ENCODE data around the gene ZMYND11. TPM values are rescaled to one million over a fixed set of nuclear protein-coding genes. Genes with fewer than 3 reads are reported as not detected.

ZMYND11 gene
- total and polyA plus RNA-seq, 2 donors (not counting 1 experiment from before 2014, with no cell fraction given) = 17.3 to 50.1 TPM

DNA sequence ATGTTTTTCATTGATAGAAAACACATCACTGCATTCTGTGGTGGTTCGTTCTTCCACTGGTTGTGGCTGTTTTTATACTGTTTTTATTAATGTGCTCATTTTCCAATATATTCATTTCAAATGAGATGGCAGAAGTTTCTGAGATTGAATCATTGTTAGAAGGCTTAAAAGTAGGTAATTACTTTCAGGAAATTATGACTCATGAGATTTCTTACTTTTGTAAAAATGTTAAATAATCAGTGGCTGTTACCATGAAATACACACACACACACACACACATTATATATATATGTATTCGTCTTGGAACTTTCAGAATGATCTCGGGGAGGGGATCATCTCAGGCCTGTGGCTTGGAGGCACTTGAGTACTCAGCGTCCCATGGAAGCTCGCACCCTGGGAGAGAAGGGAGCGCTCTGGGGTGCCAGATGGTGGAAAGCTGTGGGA, 66.1 kb downstream of the ZMYND11 start:
- no peak overlapping the region for H3K27ac Mint-ChIP-seq

DNA sequence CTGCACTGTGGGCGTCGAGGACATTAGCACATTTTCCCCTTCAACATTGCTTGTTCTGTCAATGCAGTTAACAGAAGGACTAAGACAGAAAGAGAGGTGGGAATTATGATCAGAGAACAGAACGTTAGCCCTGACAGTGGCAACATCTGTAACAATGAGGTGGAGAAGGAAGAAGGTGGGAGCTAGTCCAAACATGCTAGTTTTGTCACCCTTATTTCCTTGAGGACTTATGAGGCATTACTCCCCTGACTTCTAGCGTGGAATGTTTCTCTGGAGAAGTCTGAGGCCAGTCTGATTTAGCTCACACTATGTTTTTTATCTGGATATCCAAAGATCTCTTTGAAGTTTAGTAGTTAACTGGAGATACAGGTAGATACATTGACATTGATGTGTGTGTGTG, 73.4 kb downstream of the ZMYND11 start:
- Histone ChIP-seq H3K27me3 (replicated peaks in 1 of 4; ENCODE audit: control extremely low read depth in 1 of 4, control insufficient read depth in 3 of 4, insufficient read depth in 4 of 4, low read length in 3 of 4) (no peaks in the 10 kb centered on the region), H3K4me2 (replicated peaks; ENCODE audit: low read depth, low read length, poor library complexity, severe bottlenecking) (no peak overlapping the region), H3K79me2 (ENCODE audit: control insufficient read depth, insufficient read depth, low read length) (peaks cover 7% of the 10 kb centered on the region), H4K20me1 (ENCODE audit: control insufficient read depth, insufficient read depth, low read length, poor library complexity, severe bottlenecking) (peaks cover 6% of the 10 kb centered on the region), H3K4me1 (ENCODE audit: control insufficient read depth in 2 of 2, insufficient read depth in 2 of 2, low read length in 2 of 2) (no peaks in the 10 kb centered on the region), H3K36me3 (replicated peaks in 1 of 2; ENCODE audit: control extremely low read depth in 1 of 2, control insufficient read depth in 1 of 2, extremely low read depth in 1 of 2, insufficient read depth in 2 of 2, low read length in 1 of 2) (peaks cover 3 to 11% of the 10 kb centered on the region in 2 experiments), H3K9me3 (ENCODE audit: control extremely low read depth in 1 of 3, control insufficient read depth in 2 of 3, insufficient read depth in 1 of 3, low read length in 2 of 3) (no peaks in the 10 kb centered on the region), H3K27ac (ENCODE audit: low read length in 2 of 2) (no peak overlapping the region), H3K9ac (ENCODE audit: low read length) (no peak overlapping the region), H3K4me3 (ENCODE audit: control extremely low read depth in 1 of 5, extremely low read depth in 1 of 5, insufficient read depth in 1 of 5, low read depth in 2 of 5, low read length in 4 of 5) (no peak overlapping the region), H2AFZ (ENCODE audit: insufficient read depth, low read depth, low read length, poor library complexity, severe bottlenecking) (no peak overlapping the region)
- Mint-ChIP-seq H3K27me3 (no peaks in the 10 kb centered on the region), H3K4me3 (no peak overlapping the region), H3K27ac (no peak overlapping the region), H3K4me1 (no peaks in the 10 kb centered on the region), H3K9me3 (ENCODE audit: insufficient read depth) (no peaks in the 10 kb centered on the region)
- 100% methylated on average over 1 of the region's 4 CpGs for WGBS (ENCODE audit: insufficient coverage)
- ATAC-seq (ENCODE audit: low read depth) = no peak
- TF ChIP-seq EZH2 (IDR thresholded peaks at IDR 0.05; ENCODE audit: borderline replicate concordance, insufficient read depth, low read depth, low read length, poor library complexity, severe bottlenecking) = no peak
- TF ChIP-seq, protein P1, sequence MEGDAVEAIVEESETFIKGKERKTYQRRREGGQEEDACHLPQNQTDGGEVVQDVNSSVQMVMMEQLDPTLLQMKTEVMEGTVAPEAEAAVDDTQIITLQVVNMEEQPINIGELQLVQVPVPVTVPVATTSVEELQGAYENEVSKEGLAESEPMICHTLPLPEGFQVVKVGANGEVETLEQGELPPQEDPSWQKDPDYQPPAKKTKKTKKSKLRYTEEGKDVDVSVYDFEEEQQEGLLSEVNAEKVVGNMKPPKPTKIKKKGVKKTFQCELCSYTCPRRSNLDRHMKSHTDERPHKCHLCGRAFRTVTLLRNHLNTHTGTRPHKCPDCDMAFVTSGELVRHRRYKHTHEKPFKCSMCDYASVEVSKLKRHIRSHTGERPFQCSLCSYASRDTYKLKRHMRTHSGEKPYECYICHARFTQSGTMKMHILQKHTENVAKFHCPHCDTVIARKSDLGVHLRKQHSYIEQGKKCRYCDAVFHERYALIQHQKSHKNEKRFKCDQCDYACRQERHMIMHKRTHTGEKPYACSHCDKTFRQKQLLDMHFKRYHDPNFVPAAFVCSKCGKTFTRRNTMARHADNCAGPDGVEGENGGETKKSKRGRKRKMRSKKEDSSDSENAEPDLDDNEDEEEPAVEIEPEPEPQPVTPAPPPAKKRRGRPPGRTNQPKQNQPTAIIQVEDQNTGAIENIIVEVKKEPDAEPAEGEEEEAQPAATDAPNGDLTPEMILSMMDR (IDR thresholded peaks at IDR 0.05) = no peak
- DNase-seq = no peak
- intact Hi-C loops (cut with micrococcal nuclease) = no loop called here
- POLR2A ChIA-PET = no interaction called here
- CTCF ChIA-PET = no interaction called here

More for the DNA sequence above, 66.1 kb downstream of the ZMYND11 start:
- H3K4me3 Mint-ChIP-seq = no peak overlapping the region
- no peaks in the 10 kb centered on the region for H3K9me3 Mint-ChIP-seq (ENCODE audit: insufficient read depth)
- ChIA-PET CTCF (no interaction called here), POLR2A (no interaction called here)
- DNase-seq = no peak
- H3K4me1 Mint-ChIP-seq = peaks cover 11% of the 10 kb centered on the region
- Histone ChIP-seq H3K79me2 (ENCODE audit: control insufficient read depth, insufficient read depth, low read length) (peaks cover 7% of the 10 kb centered on the region), H3K27ac (ENCODE audit: low read length in 2 of 2) (no peak overlapping the region), H3K4me2 (replicated peaks; ENCODE audit: low read depth, low read length, poor library complexity, severe bottlenecking) (no peak overlapping the region), H3K4me3 (ENCODE audit: control extremely low read depth in 1 of 5, extremely low read depth in 1 of 5, insufficient read depth in 1 of 5, low read depth in 2 of 5, low read length in 4 of 5) (no peak overlapping the region), H3K36me3 (replicated peaks in 1 of 2; ENCODE audit: control extremely low read depth in 1 of 2, control insufficient read depth in 1 of 2, extremely low read depth in 1 of 2, insufficient read depth in 2 of 2, low read length in 1 of 2) (no peaks in the 10 kb centered on the region), H3K4me1 (ENCODE audit: control insufficient read depth in 2 of 2, insufficient read depth in 2 of 2, low read length in 2 of 2) (no peaks in the 10 kb centered on the region), H3K9me3 (ENCODE audit: control extremely low read depth in 1 of 3, control insufficient read depth in 2 of 3, insufficient read depth in 1 of 3, low read length in 2 of 3) (no peaks in the 10 kb centered on the region), H3K9ac (ENCODE audit: low read length) (no peak overlapping the region), H2AFZ (ENCODE audit: insufficient read depth, low read depth, low read length, poor library complexity, severe bottlenecking) (no peak overlapping the region), H4K20me1 (ENCODE audit: control insufficient read depth, insufficient read depth, low read length, poor library complexity, severe bottlenecking) (peaks cover 9% of the 10 kb centered on the region), H3K27me3 (replicated peaks in 1 of 4; ENCODE audit: control extremely low read depth in 1 of 4, control insufficient read depth in 3 of 4, insufficient read depth in 4 of 4, low read length in 3 of 4) (no peaks in the 10 kb centered on the region)
- no peaks in the 10 kb centered on the region for H3K27me3 Mint-ChIP-seq
- ATAC-seq (ENCODE audit: low read depth) = no peak
- TF ChIP-seq, protein P1 (IDR thresholded peaks at IDR 0.05) = no peak
- no peak for TF ChIP-seq EZH2 (IDR thresholded peaks at IDR 0.05; ENCODE audit: borderline replicate concordance, insufficient read depth, low read depth, low read length, poor library complexity, severe bottlenecking)
- no CpG with 5 or more reads among the region's 6 CpGs for WGBS (ENCODE audit: insufficient coverage)
- intact Hi-C loops (cut with micrococcal nuclease) = no loop called here
